H1 (cell line): Measurements from ENCODE around the gene COL27A1. TPM values are rescaled to one million over a fixed set of nuclear protein-coding genes. Genes with fewer than 3 reads are reported as not detected.

Experiments
- CTCF ChIA-PET: fragments of 300-600 bp; sonication (Branson Sonifier 250); formaldehyde crosslinking; loops from one replicate; lab custom pipeline; 2021; ENCODE audit not compliant: partially characterized antibody; lab: Charles Lee
- POLR2A ChIA-PET: fragments of 300-600 bp; sonication (Branson Sonifier 250); formaldehyde crosslinking; loops from one replicate; lab custom pipeline; 2021; ENCODE audit warnings: inconsistent platforms; ENCODE audit not compliant: partially characterized antibody; lab: Charles Lee
- DNase-seq, 2 experiments: peaks; one replicate each; pipeline versions ENCODE4 v3.0.0 to v3.0.0-alpha.2; 2010 to 2022; ENCODE audit warnings: low spot score in 2 of 2, low read depth in 1 of 2, mixed read lengths in 1 of 2
- FAIRE-seq: peaks from 2 replicates; lab custom pipeline; 2011; peaks lifted over from hg19 to GRCh38; lab: Jason Lieb, UNC
- H2AFZ ChIP-seq: 2 replicates; pipeline ENCODE4 v1.8.1; 2012; ENCODE audit warnings: low read length, inconsistent platforms
- H2AK5ac ChIP-seq: 2 replicates; pipeline ENCODE4 v1.6.1; 2013; ENCODE audit warnings: low read depth, low read length
- H2BK120ac ChIP-seq: replicated peaks from 2 replicates; pipeline ENCODE3; 2013; ENCODE audit warnings: low read depth, low read length, inconsistent platforms
- H2BK12ac ChIP-seq: 2 replicates; pipeline ENCODE4 v1.6.1; 2013; ENCODE audit warnings: low read depth, low read length
- H2BK15ac ChIP-seq: 2 replicates; pipeline ENCODE4 v1.6.1; 2013; ENCODE audit warnings: low read length
- H2BK20ac ChIP-seq: 2 replicates; pipeline ENCODE4 v1.6.1; 2013; ENCODE audit warnings: low read length
- H2BK5ac ChIP-seq: 2 replicates; pipeline ENCODE4 v1.6.1; 2013; ENCODE audit warnings: low read depth, low read length
- H3K14ac ChIP-seq: 2 replicates; pipeline ENCODE4 v1.6.1; 2013; ENCODE audit warnings: inconsistent platforms; ENCODE audit not compliant: insufficient read length
- H3K18ac ChIP-seq: 2 replicates; pipeline ENCODE4 v1.6.1; 2013; ENCODE audit warnings: low read length; ENCODE audit errors: extremely low read depth
- H3K23ac ChIP-seq: 2 replicates; pipeline ENCODE4 v1.6.1; 2013; ENCODE audit warnings: inconsistent platforms; ENCODE audit not compliant: insufficient read length
- H3K23me2 ChIP-seq: 2 replicates; pipeline ENCODE4 v1.6.1; 2013; ENCODE audit warnings: low read depth, low read length
- H3K27ac ChIP-seq: 2 replicates; pipeline ENCODE4 v1.6.1; 2011; ENCODE audit warnings: low read depth, low read length, inconsistent platforms
- H3K27me3 ChIP-seq, 4 experiments: replicated peaks in 1 of 4; 1 replicate in 1 of 4; 2 replicates in 3 of 4; pipeline versions ENCODE4 v1.6.1 to v1.8.1; 2011 to 2013; ENCODE audit warnings: low read length in 3 of 4, mild to moderate bottlenecking in 3 of 4, inconsistent platforms in 2 of 4, mixed read lengths in 2 of 4, moderate library complexity in 1 of 4; ENCODE audit not compliant: control insufficient read depth in 3 of 4, insufficient read depth in 3 of 4; ENCODE audit errors: extremely low read depth in 1 of 4
- H3K36me3 ChIP-seq, 4 experiments: 2 replicates each; pipeline versions ENCODE4 v1.6.1 to v1.8.1; 2011 to 2013; ENCODE audit warnings: mild to moderate bottlenecking in 4 of 4, low read length in 3 of 4, moderate library complexity in 2 of 4, control low read depth in 1 of 4, inconsistent platforms in 1 of 4; ENCODE audit not compliant: insufficient read depth in 4 of 4, control insufficient read depth in 2 of 4
- H3K4ac ChIP-seq: replicated peaks from 2 replicates; pipeline ENCODE3; 2013; ENCODE audit warnings: low read length, low read depth, mixed read lengths, inconsistent platforms; ENCODE audit not compliant: insufficient read length
- H3K4me1 ChIP-seq, 4 experiments: replicated peaks in 1 of 4; 1 replicate in 1 of 4; 2 replicates in 3 of 4; pipeline versions ENCODE4 v1.6.1 to v1.8.1; 2011 to 2013; ENCODE audit warnings: low read length in 3 of 4, inconsistent platforms in 2 of 4, mixed read lengths in 1 of 4; ENCODE audit not compliant: insufficient read depth in 4 of 4, control insufficient read depth in 3 of 4
- H3K4me2 ChIP-seq, 2 experiments: 2 replicates each; pipeline versions ENCODE4 v1.6.1 to v1.8.1; 2011 to 2013; ENCODE audit warnings: low read depth in 2 of 2, low read length in 2 of 2, control low read depth in 1 of 2, inconsistent platforms in 1 of 2, mild to moderate bottlenecking in 1 of 2; ENCODE audit not compliant: insufficient read depth in 1 of 2
- H3K4me3 ChIP-seq, 4 experiments: fragments of 200-600, 300-600 bp in 1 of 4; sonication (generic), shearing (Covaris generic), sonication (Bioruptor Twin) in 1 of 4; 2 replicates each; pipeline versions ENCODE4 v1.5.1 to v1.8.1; 2011 to 2016; ENCODE audit warnings: low read length in 4 of 4, low read depth in 3 of 4, control low read depth in 2 of 4, inconsistent platforms in 2 of 4, mild to moderate bottlenecking in 2 of 4, mixed read lengths in 1 of 4, moderate library complexity in 1 of 4; ENCODE audit not compliant: insufficient read depth in 2 of 4; ENCODE audit errors: extremely low read depth in 1 of 4
- H3K56ac ChIP-seq: replicated peaks from 2 replicates; pipeline ENCODE3; 2013; ENCODE audit warnings: low read depth, mild to moderate bottlenecking, mixed read lengths, low read length, inconsistent platforms; ENCODE audit not compliant: insufficient read length
- H3K79me1 ChIP-seq: 2 replicates; pipeline ENCODE4 v1.6.1; 2013; ENCODE audit warnings: low read depth, low read length, control low read depth
- H3K79me2 ChIP-seq, 2 experiments: 2 replicates each; pipeline versions ENCODE4 v1.6.1 to v1.8.1; 2012 to 2013; ENCODE audit warnings: low read length in 2 of 2, mild to moderate bottlenecking in 2 of 2, inconsistent platforms in 1 of 2; ENCODE audit not compliant: insufficient read depth in 2 of 2, control insufficient read depth in 1 of 2
- H3K9ac ChIP-seq, 4 experiments: replicated peaks in 1 of 4; 1 replicate in 1 of 4; 2 replicates in 3 of 4; pipeline versions ENCODE4 v1.6.1 to v1.8.1; 2011 to 2013; ENCODE audit warnings: low read depth in 3 of 4, low read length in 3 of 4, control low read depth in 2 of 4, mild to moderate bottlenecking in 2 of 4, moderate library complexity in 2 of 4, inconsistent platforms in 1 of 4; ENCODE audit errors: extremely low read depth in 1 of 4
- H3K9me3 ChIP-seq, 2 experiments: 2 replicates each; pipeline versions ENCODE4 v1.6.1 to v1.8.1; 2012 to 2013; ENCODE audit warnings: mild to moderate bottlenecking in 2 of 2, moderate library complexity in 2 of 2, control low read depth in 1 of 2, inconsistent platforms in 1 of 2, low read depth in 1 of 2, low read length in 1 of 2, mixed read lengths in 1 of 2; ENCODE audit not compliant: insufficient read depth in 2 of 2
- H4K20me1 ChIP-seq, 2 experiments: replicated peaks in 1 of 2; 2 replicates each; pipeline versions ENCODE3 to v1.8.1; 2011 to 2013; ENCODE audit warnings: inconsistent platforms in 2 of 2, low read length in 2 of 2, mild to moderate bottlenecking in 1 of 2; ENCODE audit not compliant: insufficient read depth in 2 of 2, control insufficient read depth in 1 of 2
- H4K5ac ChIP-seq: 2 replicates; pipeline ENCODE4 v1.6.1; 2013; ENCODE audit warnings: low read length, low read depth, mixed read lengths, inconsistent platforms; ENCODE audit not compliant: insufficient read length
- H4K8ac ChIP-seq: 2 replicates; pipeline ENCODE4 v1.8.0; 2013; ENCODE audit warnings: mild to moderate bottlenecking, moderate library complexity, low read length, inconsistent platforms; ENCODE audit not compliant: insufficient read depth; ENCODE audit errors: extremely low read depth
- H4K91ac ChIP-seq: replicated peaks from 2 replicates; pipeline ENCODE3; 2013; ENCODE audit warnings: low read length, mixed read lengths, inconsistent platforms; ENCODE audit not compliant: insufficient read length
- BACH1 ChIP-seq: IDR thresholded peaks from 2 replicates; pipeline ENCODE4 v1.6.1; 2012; ENCODE audit warnings: low read length, improper control_type of control experiment
- CHD1 ChIP-seq: IDR thresholded peaks from 2 replicates; pipeline ENCODE4 v1.6.1; 2012; ENCODE audit warnings: low read depth, low read length, improper control_type of control experiment
- HDAC2 ChIP-seq, 2 experiments: fragments of 300-600 bp in 1 of 2; sonication (generic) in 1 of 2; IDR thresholded peaks; 2 replicates each; pipeline ENCODE4 v1.6.1; 2011 to 2012; ENCODE audit warnings: low read depth in 2 of 2, low read length in 2 of 2, mild to moderate bottlenecking in 2 of 2, moderate library complexity in 2 of 2, borderline replicate concordance in 1 of 2, inconsistent platforms in 1 of 2
- HDAC6 ChIP-seq: IDR thresholded peaks from one replicate; pipeline ENCODE4 v1.7.1; 2012; ENCODE audit warnings: low read depth, mild to moderate bottlenecking, inconsistent platforms, low read length, moderate library complexity
- JUN ChIP-seq: IDR thresholded peaks from 2 replicates; pipeline ENCODE4 v1.6.1; 2011; ENCODE audit warnings: low read depth, mild to moderate bottlenecking, improper control_type of control experiment, low read length
- KDM5A ChIP-seq: fragments of 200-600 bp; IDR thresholded peaks from 2 replicates; pipeline ENCODE4 v1.7.1; 2012; ENCODE audit warnings: mild to moderate bottlenecking, low read length, inconsistent platforms, mixed read lengths
- MAFK ChIP-seq: IDR thresholded peaks from 2 replicates; pipeline ENCODE4 v1.6.1; 2012; ENCODE audit warnings: low read depth, mild to moderate bottlenecking, improper control_type of control experiment, low read length
- POLR2A ChIP-seq, 2 experiments: IDR thresholded peaks; 1 replicate in 1 of 2; 2 replicates in 1 of 2; pipeline ENCODE4 v1.6.1; 2011; ENCODE audit warnings: low read depth in 2 of 2, low read length in 2 of 2, mild to moderate bottlenecking in 2 of 2; ENCODE audit errors: control extremely low read depth in 1 of 2
- POU5F1 ChIP-seq: IDR thresholded peaks from 2 replicates; pipeline ENCODE4 v1.6.1; 2011; ENCODE audit warnings: low read depth, mild to moderate bottlenecking, low read length, moderate library complexity
- RNF2 ChIP-seq: fragments of 200-900, 300-1000 bp; sonication (generic); IDR thresholded peaks from 2 replicates; pipeline ENCODE4 v1.7.1; 2016; ENCODE audit warnings: borderline replicate concordance, low read depth, mild to moderate bottlenecking, antibody characterized with exemption, low read length; ENCODE audit not compliant: poor library complexity, severe bottlenecking; ENCODE audit errors: missing control alignments
- RXRA ChIP-seq: IDR thresholded peaks from 2 replicates; pipeline ENCODE4 v1.6.1; 2011; ENCODE audit warnings: low read depth, mild to moderate bottlenecking, low read length, moderate library complexity; ENCODE audit not compliant: insufficient read depth
- SUZ12 ChIP-seq: fragments of 200-600 bp; sonication (generic); IDR thresholded peaks from 2 replicates; pipeline ENCODE4 v1.6.1; 2012; ENCODE audit warnings: mild to moderate bottlenecking, inconsistent platforms, low read length, moderate library complexity, mixed read lengths
- WGBS, 2 experiments: shearing (Covaris generic) in 1 of 2; methylation state at CpG; one replicate each; pipeline versions ENCODE4 v1.1.6 to v1.1.7; 2013 to 2015; ENCODE audit warnings: low lambda C conversion rate in 2 of 2, mixed read lengths in 2 of 2, inconsistent platforms in 1 of 2, low coverage in 1 of 2, missing lambda C conversion rate in 1 of 2; ENCODE audit not compliant: insufficient replicate concordance in 2 of 2, insufficient coverage in 1 of 2, insufficient read length in 1 of 2; ENCODE audit errors: extremely low coverage in 1 of 2, missing lambda C conversion rate in 1 of 2; 5-methylcytosine and 5-hydroxymethylcytosine counted together
- polyA plus RNA-seq, 7 experiments: library from polyadenylated mRNA; depleted of rRNA in 3 of 7; stranded (reverse) in 5 of 7; unstranded in 2 of 7; fragments of >200 nt in 5 of 7; fragments of 200-250 nt in 2 of 7; gene quantifications; 1 replicate in 5 of 7; 2 replicates in 1 of 7; 4 replicates in 1 of 7; pipeline versions ENCODE4 v1.2.1 to v1.2.3, GENCODE V29; 2011 to 2013; ENCODE audit warnings: missing spikeins in 2 of 7, mixed read lengths in 2 of 7
- total RNA-seq: library from RNA; stranded (reverse); fragmentation: NEBNext Ultra II Directional; extraction: Animal tissue kit (Norgen Biotek cat#: 25700); gene quantifications from 2 replicates; pipeline ENCODE4 v1.2.1, GENCODE V29; 2021
- TF ChIP-seq, protein P1 (sequence below): IDR thresholded peaks from 2 replicates; pipeline ENCODE4 v1.6.1; 2011; ENCODE audit warnings: low read length, improper control_type of control experiment

COL27A1 gene
- total and polyA plus RNA-seq, 2 of the 8 experiments (the other 6 are each of a cell fraction or from before 2014, with no cell fraction given) = 15.1 to 22.8 TPM

DNA sequence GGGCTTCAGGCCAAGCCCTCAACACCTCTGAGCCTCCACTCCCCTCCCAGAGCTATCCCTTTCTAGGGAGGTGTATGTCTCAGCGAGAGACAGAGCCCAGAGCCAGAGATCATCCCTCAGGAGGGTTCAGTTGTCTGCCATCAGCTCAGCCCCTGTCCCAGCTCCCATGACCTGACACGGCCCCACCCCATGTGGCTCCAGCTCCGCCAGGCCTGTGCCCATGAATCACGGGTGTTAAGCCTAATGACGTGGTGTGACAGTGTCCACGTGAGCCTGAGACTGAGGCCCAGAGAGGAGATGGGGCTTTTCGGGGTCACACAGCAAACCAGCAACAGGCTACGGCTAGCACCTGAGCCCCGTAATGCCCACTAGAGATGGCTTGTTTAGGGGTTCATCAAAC lies 106.7 kb downstream of the COL27A1 start:
- H3K18ac ChIP-seq = no peak overlapping the region
- H3K23me2 ChIP-seq = no peaks in the 10 kb centered on the region
- H3K4me3 ChIP-seq = no peak overlapping the region
- H2AK5ac ChIP-seq = no peak overlapping the region
- no peak overlapping the region for H3K27ac ChIP-seq
- H2BK12ac ChIP-seq = no peak overlapping the region
- no peak overlapping the region for H3K9ac ChIP-seq
- H3K4me2 ChIP-seq = no peak overlapping the region
- no peaks in the 10 kb centered on the region for H3K79me2 ChIP-seq
- H3K27me3 ChIP-seq = no peaks in the 10 kb centered on the region
- DNase-seq (no peak), FAIRE-seq (no peak)
- no peak overlapping the region for H2BK120ac ChIP-seq
- H3K56ac ChIP-seq = no peak overlapping the region
- no peak overlapping the region for H3K4ac ChIP-seq
- no peak overlapping the region for H4K91ac ChIP-seq
- CTCF ChIA-PET = interaction anchor here (1.0 to 17.3 kb wide), 18 partner anchors 9 to 179 kb away, joined by 3 to 206 read pairs (median 4); partner anchors contain the start of genes COL27A1 and KIF12
- no peak overlapping the region for H2BK20ac ChIP-seq
- H3K36me3 ChIP-seq = no peaks in the 10 kb centered on the region
- H3K14ac ChIP-seq = no peak overlapping the region
- H4K5ac ChIP-seq = no peak overlapping the region
- H2AFZ ChIP-seq = no peak overlapping the region
- WGBS, 2 experiments = 76% methylated on average over 9 of the region's 9 CpGs; no CpG with 5 or more reads in 1 of the 2 experiments
- POLR2A ChIA-PET = no interaction called here
- no peaks in the 10 kb centered on the region for H3K9me3 ChIP-seq
- H4K20me1 ChIP-seq = peaks cover 0 to 2% of the 10 kb centered on the region in 2 experiments
- peaks cover 0 to 3% (median 0%) of the 10 kb centered on the region in 4 experiments; a peak in 2 of 7 replicates for H3K4me1 ChIP-seq
- no peak overlapping the region for H3K23ac ChIP-seq
- H2BK15ac ChIP-seq = no peak overlapping the region
- no peaks in the 10 kb centered on the region for H3K79me1 ChIP-seq
- H4K8ac ChIP-seq = no peak overlapping the region
- H2BK5ac ChIP-seq = no peak overlapping the region
- TF ChIP-seq HDAC2 (IDR thresholded peaks at IDR 0.05; ENCODE audit: borderline replicate concordance in 1 of 2, low read depth in 2 of 2, low read length in 2 of 2) (no peak), BACH1 (no peak), RNF2 (no peak), RXRA (no peak), JUN (no peak), SUZ12 (no peak), POU5F1 (no peak), POLR2A (IDR thresholded peaks at IDR 0.05; ENCODE audit: control extremely low read depth in 1 of 2, low read depth in 2 of 2, low read length in 2 of 2) (no peak), CHD1 (no peak), HDAC6 (no peak), MAFK (no peak), KDM5A (no peak)
- TF ChIP-seq, protein P1, sequence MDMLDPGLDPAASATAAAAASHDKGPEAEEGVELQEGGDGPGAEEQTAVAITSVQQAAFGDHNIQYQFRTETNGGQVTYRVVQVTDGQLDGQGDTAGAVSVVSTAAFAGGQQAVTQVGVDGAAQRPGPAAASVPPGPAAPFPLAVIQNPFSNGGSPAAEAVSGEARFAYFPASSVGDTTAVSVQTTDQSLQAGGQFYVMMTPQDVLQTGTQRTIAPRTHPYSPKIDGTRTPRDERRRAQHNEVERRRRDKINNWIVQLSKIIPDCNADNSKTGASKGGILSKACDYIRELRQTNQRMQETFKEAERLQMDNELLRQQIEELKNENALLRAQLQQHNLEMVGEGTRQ = no peak
